A673 (cell line): ENCODE results near the gene AGPAT3. TPM values are rescaled to one million over a fixed set of nuclear protein-coding genes. Genes with fewer than 3 reads are reported as not detected.

Source experiments
- BruUV-seq: library from RNA; stranded (reverse); fragments of 400-500 nt; replicated peaks from 2 replicates; lab custom pipeline; 2021; lab: Mats Ljungman, UMichigan
- CTCF ChIA-PET: fragments of 300-600 bp; sonication (Branson Sonifier 250); formaldehyde crosslinking; loops from one replicate; lab custom pipeline; 2022; ENCODE audit warnings: antibody characterized with exemption; lab: Charles Lee
- POLR2A ChIA-PET: fragments of 300-600 bp; sonication (Branson Sonifier 250); formaldehyde crosslinking; loops from one replicate; lab custom pipeline; 2022; ENCODE audit warnings: antibody characterized with exemption; ENCODE audit not compliant: low non-redundant PET; lab: Charles Lee
- DNase-seq: peaks from one replicate; pipeline ENCODE4 v3.0.0-alpha.2; 2015; ENCODE audit warnings: low spot score
- H3K27ac ChIP-seq: fragments of 200-600 bp; sonication (generic); 2 replicates; pipeline ENCODE4 v1.5.1; 2016; ENCODE audit warnings: mixed run types, low read depth, mild to moderate bottlenecking, mixed read lengths, antibody characterized with exemption, low read length; ENCODE audit not compliant: poor library complexity, severe bottlenecking
- H3K27me3 ChIP-seq: fragments of 200-600 bp; sonication (generic); replicated peaks from 2 replicates; pipeline ENCODE4 v1.6.1; 2017; ENCODE audit warnings: mixed run types, low read depth, mild to moderate bottlenecking, mixed read lengths, antibody characterized with exemption, low read length; ENCODE audit not compliant: insufficient read depth, poor library complexity
- H3K36me3 ChIP-seq: fragments of 200-600 bp; sonication (generic); 2 replicates; pipeline ENCODE4 v1.6.1; 2016; ENCODE audit warnings: mixed run types, mild to moderate bottlenecking, mixed read lengths, antibody characterized with exemption, low read length; ENCODE audit not compliant: insufficient read depth, poor library complexity, severe bottlenecking
- H3K4me1 ChIP-seq: fragments of 200-600 bp; sonication (generic); 2 replicates; pipeline ENCODE4 v1.6.1; 2017; ENCODE audit warnings: mixed run types, mild to moderate bottlenecking, mixed read lengths, antibody characterized with exemption, low read length; ENCODE audit not compliant: insufficient read depth, poor library complexity, severe bottlenecking
- H3K4me3 ChIP-seq: fragments of 200-600 bp; sonication (generic); 2 replicates; pipeline ENCODE4 v1.5.1; 2016; ENCODE audit warnings: low read depth, mixed run types, mild to moderate bottlenecking, mixed read lengths, low read length; ENCODE audit not compliant: poor library complexity, severe bottlenecking
- H3K9me3 ChIP-seq: fragments of 200-600 bp; sonication (generic); 2 replicates; pipeline ENCODE4 v1.6.1; 2016; ENCODE audit warnings: mixed run types, low read depth, mild to moderate bottlenecking, mixed read lengths, antibody characterized with exemption, low read length; ENCODE audit not compliant: poor library complexity, severe bottlenecking
- CTCF ChIP-seq: fragments of 300-800, 200-600 bp; sonication (generic); conservative IDR thresholded peaks from 2 replicates; pipeline ENCODE4 v1.5.1; 2017; ENCODE audit warnings: low read depth, mild to moderate bottlenecking, antibody characterized with exemption, low read length, moderate library complexity, mixed read lengths
- EZH2 ChIP-seq: fragments of 200-600 bp; sonication (generic); IDR thresholded peaks from 2 replicates; pipeline ENCODE4 v1.6.1; 2017; ENCODE audit warnings: borderline replicate concordance, low read depth, mild to moderate bottlenecking, mixed read lengths, antibody characterized with exemption, low read length; ENCODE audit not compliant: poor library complexity, severe bottlenecking
- intact Hi-C: fragments of 100-400 bp; cut with micrococcal nuclease; formaldehyde crosslinking; loops from one replicate; pipeline ENCODE4 v1.10.0; 2022; ENCODE audit not compliant: unreplicated experiment
- total RNA-seq: library from RNA; stranded (reverse); gene quantifications from 2 replicates; pipeline ENCODE4 v1.2.3, GENCODE V29; 2021

AGPAT3 gene
- total RNA-seq, 1 experiment from 2014 or later, result 69.6 TPM

GRCh38 chr21:43972850-43973633 lies 108.0 kb downstream of the AGPAT3 start:
- Histone ChIP-seq H3K9me3 (no peaks in the 10 kb centered on the region), H3K4me3 (no peak overlapping the region), H3K27ac (no peak overlapping the region), H3K36me3 (peaks cover 11% of the 10 kb centered on the region), H3K27me3 (no peaks in the 10 kb centered on the region), H3K4me1 (no peaks in the 10 kb centered on the region)
- ChIA-PET POLR2A (no interaction called here), CTCF (no interaction called here)
- DNase-seq, result no peak
- intact Hi-C loops, result no loop called here
- BruUV-seq, result no TSS peak
- TF ChIP-seq EZH2 (no peak), CTCF (no peak)

- DNase-seq, result no peak
- intact Hi-C loops, result no loop called here
- H3K9me3 ChIP-seq, result no peaks in the 10 kb centered on the region
- TF ChIP-seq CTCF (no peak), EZH2 (no peak)
- peaks cover 17% of the 10 kb centered on the region for H3K36me3 ChIP-seq
- BruUV-seq, result no TSS peak
- H3K27ac ChIP-seq, result no peak overlapping the region
- H3K4me1 ChIP-seq, result no peaks in the 10 kb centered on the region
- POLR2A ChIA-PET, result no interaction called here
- no peaks in the 10 kb centered on the region for H3K27me3 ChIP-seq
- H3K4me3 ChIP-seq, result no peak overlapping the region
- CTCF ChIA-PET, result no interaction called here
Measured at GRCh38 chr21:43973634-43973955, 108.6 kb downstream of the AGPAT3 start.

DNA sequence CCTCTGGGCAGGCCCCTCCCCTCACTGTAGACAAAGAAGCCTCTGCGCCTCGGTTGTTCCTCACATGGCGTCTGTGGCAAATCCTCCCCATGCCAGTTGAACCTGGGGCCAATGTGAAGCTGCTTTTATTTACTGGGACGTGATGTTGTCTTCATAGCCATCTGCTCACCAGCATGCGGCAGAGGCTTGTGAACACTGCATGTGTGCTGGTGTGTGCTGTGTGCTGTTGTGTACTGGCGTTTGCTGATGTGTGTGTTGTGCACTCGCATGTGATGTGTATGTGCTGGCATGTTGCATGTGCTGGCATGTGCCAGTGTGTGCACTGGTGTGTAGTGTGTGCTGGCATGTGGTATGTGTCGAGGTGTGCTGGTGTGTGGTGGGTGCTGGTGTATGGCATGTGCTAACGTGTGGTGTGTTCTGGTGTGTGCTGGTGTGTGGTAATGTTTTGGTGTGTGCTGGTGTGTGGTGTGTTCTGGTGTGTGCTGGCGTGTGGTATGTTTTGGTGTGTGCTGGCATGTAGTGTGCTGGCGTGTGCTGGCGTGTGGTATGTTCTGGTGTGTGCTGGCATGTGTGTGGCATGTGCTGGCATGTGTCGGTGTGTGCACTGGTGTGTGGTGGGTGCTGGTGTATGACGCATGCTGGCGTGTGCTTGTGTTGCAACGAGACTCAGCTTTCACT lies 109.9 kb downstream of the AGPAT3 start:
- Histone ChIP-seq H3K4me1 (no peaks in the 10 kb centered on the region), H3K27me3 (no peaks in the 10 kb centered on the region), H3K36me3 (peaks cover 22% of the 10 kb centered on the region), H3K27ac (no peak overlapping the region), H3K9me3 (no peaks in the 10 kb centered on the region), H3K4me3 (no peak overlapping the region)
- ChIA-PET CTCF (interaction anchor here (0.6 to 1.2 kb wide), 5 partner anchors 60 to 166 kb away, joined by 3 to 14 read pairs (median 4); no protein-coding TSS in a partner anchor), POLR2A (no interaction called here)
- no TSS peak for BruUV-seq
- DNase-seq, result no peak
- TF ChIP-seq EZH2, result no peak
- no peak for TF ChIP-seq CTCF
- intact Hi-C loops, result loop anchor here (1.0 kb wide), 1 partner anchor 165 kb away; no protein-coding TSS in a partner anchor
